ENCODE measurements around the gene ZC2HC1B. TPM values are rescaled to one million over a fixed set of nuclear protein-coding genes. Genes with fewer than 3 reads are reported as not detected.

Gene ZC2HC1B
- total and polyA plus RNA-seq, 2 experiments from 2014 or later = not detected

DNA sequence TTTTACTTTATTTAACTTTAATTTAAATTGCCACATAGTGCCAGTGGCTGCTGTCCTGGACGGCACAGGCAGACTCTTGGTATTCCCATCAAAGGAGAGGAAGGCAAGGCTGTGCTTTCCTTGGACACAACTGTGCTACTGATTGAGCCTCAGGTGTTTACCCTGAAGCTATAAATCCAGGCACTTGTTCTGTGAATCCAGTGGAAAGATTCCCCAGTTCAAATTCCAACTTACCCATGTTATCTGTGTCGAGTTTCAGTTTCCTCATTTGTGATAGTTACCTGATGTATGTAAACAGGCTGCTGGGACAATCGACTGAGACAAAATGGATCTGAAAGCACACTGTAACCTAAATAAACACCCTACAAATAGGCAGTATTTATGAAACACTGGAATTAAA, 86.6 kb downstream of the ZC2HC1B start:
- H3K4me1 ChIP-seq (ENCODE audit: insufficient read depth) = no peaks in the 10 kb centered on the region
- no peak for DNase-seq
- no peak overlapping the region for H3K9ac ChIP-seq
- TF ChIP-seq EZH2phosphoT487 (IDR thresholded peaks at IDR 0.05; ENCODE audit: insufficient read depth, low read depth) = no peak
- no peak for TF ChIP-seq EZH2 (IDR thresholded peaks at IDR 0.05; ENCODE audit: insufficient read depth, poor library complexity, severe bottlenecking)
- H4K20me1 ChIP-seq (ENCODE audit: insufficient read depth) = no peaks in the 10 kb centered on the region
- WGBS, 2 experiments (ENCODE audit: low coverage in 1 of 2, low lambda C conversion rate in 2 of 2, missing lambda C conversion rate in 2 of 2) = 57% methylated on average over 3 of the region's 3 CpGs
- H3K4me2 ChIP-seq (ENCODE audit: unreplicated experiment) = no peak overlapping the region
- no peak overlapping the region for H3K27ac ChIP-seq
- no peaks in the 10 kb centered on the region for H3F3A ChIP-seq (ENCODE audit: insufficient read depth)
- H3K9me3 ChIP-seq (ENCODE audit: low read depth) = no peaks in the 10 kb centered on the region
- no peaks in the 10 kb centered on the region for H3K9me2 ChIP-seq (ENCODE audit: insufficient read depth)
- no peak overlapping the region for H3K4me3 ChIP-seq
- no peaks in the 10 kb centered on the region for H3K79me2 ChIP-seq (ENCODE audit: insufficient read depth)
- peaks cover 3% of the 10 kb centered on the region; the same call in 1 of the 2 replicates for H3K36me3 ChIP-seq (ENCODE audit: low read depth)
- in situ Hi-C loops (cut with MboI) = no loop called here
- H3K27me3 ChIP-seq (replicated peaks; ENCODE audit: insufficient read depth) = no peaks in the 10 kb centered on the region
- no peak overlapping the region for H2AFZ ChIP-seq

- Histone ChIP-seq H3F3A (ENCODE audit: insufficient read depth) (no peaks in the 10 kb centered on the region), H3K79me2 (ENCODE audit: insufficient read depth) (no peaks in the 10 kb centered on the region), H3K9me2 (ENCODE audit: insufficient read depth) (no peaks in the 10 kb centered on the region), H3K9me3 (ENCODE audit: low read depth) (no peaks in the 10 kb centered on the region), H3K27me3 (replicated peaks; ENCODE audit: insufficient read depth) (no peaks in the 10 kb centered on the region), H3K36me3 (ENCODE audit: low read depth) (peaks cover 3% of the 10 kb centered on the region; the same call in 1 of the 2 replicates), H3K9ac (no peak overlapping the region), H3K4me2 (ENCODE audit: unreplicated experiment) (no peak overlapping the region), H3K27ac (no peak overlapping the region), H2AFZ (no peak overlapping the region), H3K4me3 (no peak overlapping the region), H4K20me1 (ENCODE audit: insufficient read depth) (no peaks in the 10 kb centered on the region), H3K4me1 (ENCODE audit: insufficient read depth) (no peaks in the 10 kb centered on the region)
- DNase-seq = no peak
- no peak for TF ChIP-seq EZH2 (IDR thresholded peaks at IDR 0.05; ENCODE audit: insufficient read depth, poor library complexity, severe bottlenecking)
- no peak for TF ChIP-seq EZH2phosphoT487 (IDR thresholded peaks at IDR 0.05; ENCODE audit: insufficient read depth, low read depth)
- in situ Hi-C loops (cut with MboI) = no loop called here
- 71 to 72% methylated on average over 9 of the region's 9 CpGs for WGBS, 2 experiments (ENCODE audit: low coverage in 1 of 2, low lambda C conversion rate in 2 of 2, missing lambda C conversion rate in 2 of 2)
Measured at GRCh38 chr6:143952060-143952778, 87.9 kb downstream of the ZC2HC1B start.

GRCh38 chr6:143952947-143953701, 88.8 kb downstream of the ZC2HC1B start:
- H3F3A ChIP-seq (ENCODE audit: insufficient read depth) = no peaks in the 10 kb centered on the region
- no peaks in the 10 kb centered on the region for H3K9me2 ChIP-seq (ENCODE audit: insufficient read depth)
- peaks cover 3% of the 10 kb centered on the region; the same call in 1 of the 2 replicates for H3K36me3 ChIP-seq (ENCODE audit: low read depth)
- in situ Hi-C loops (cut with MboI) = no loop called here
- no peak for DNase-seq
- no peaks in the 10 kb centered on the region for H3K79me2 ChIP-seq (ENCODE audit: insufficient read depth)
- TF ChIP-seq EZH2phosphoT487 (IDR thresholded peaks at IDR 0.05; ENCODE audit: insufficient read depth, low read depth) (no peak), EZH2 (IDR thresholded peaks at IDR 0.05; ENCODE audit: insufficient read depth, poor library complexity, severe bottlenecking) (no peak)
- H3K9me3 ChIP-seq (ENCODE audit: low read depth) = no peaks in the 10 kb centered on the region
- H3K4me3 ChIP-seq = no peak overlapping the region
- H3K4me2 ChIP-seq (ENCODE audit: unreplicated experiment) = no peak overlapping the region
- 79 to 81% methylated on average over 4 of the region's 4 CpGs for WGBS, 2 experiments (ENCODE audit: low coverage in 1 of 2, low lambda C conversion rate in 2 of 2, missing lambda C conversion rate in 2 of 2)
- no peak overlapping the region for H3K9ac ChIP-seq
- H3K27ac ChIP-seq = no peak overlapping the region
- no peak overlapping the region for H2AFZ ChIP-seq
- H4K20me1 ChIP-seq (ENCODE audit: insufficient read depth) = no peaks in the 10 kb centered on the region
- H3K27me3 ChIP-seq (replicated peaks; ENCODE audit: insufficient read depth) = no peaks in the 10 kb centered on the region
- no peaks in the 10 kb centered on the region for H3K4me1 ChIP-seq (ENCODE audit: insufficient read depth)

GRCh38 chr6:143953922-143954321, 89.6 kb downstream of the ZC2HC1B start:
- no peaks in the 10 kb centered on the region for H3K4me1 ChIP-seq (ENCODE audit: insufficient read depth)
- H3K9me3 ChIP-seq (ENCODE audit: low read depth) = no peaks in the 10 kb centered on the region
- no peaks in the 10 kb centered on the region for H3K79me2 ChIP-seq (ENCODE audit: insufficient read depth)
- no peak overlapping the region for H3K27ac ChIP-seq
- no peak for DNase-seq
- H3K9me2 ChIP-seq (ENCODE audit: insufficient read depth) = no peaks in the 10 kb centered on the region
- TF ChIP-seq EZH2 (IDR thresholded peaks at IDR 0.05; ENCODE audit: insufficient read depth, poor library complexity, severe bottlenecking) (no peak), EZH2phosphoT487 (IDR thresholded peaks at IDR 0.05; ENCODE audit: insufficient read depth, low read depth) (no peak)
- no peaks in the 10 kb centered on the region for H4K20me1 ChIP-seq (ENCODE audit: insufficient read depth)
- H2AFZ ChIP-seq = no peak overlapping the region
- in situ Hi-C loops (cut with MboI) = no loop called here
- no peak overlapping the region for H3K4me3 ChIP-seq
- 71 to 79% methylated on average over 4 of the region's 4 CpGs for WGBS, 2 experiments (ENCODE audit: low coverage in 1 of 2, low lambda C conversion rate in 2 of 2, missing lambda C conversion rate in 2 of 2)
- no peak overlapping the region for H3K4me2 ChIP-seq (ENCODE audit: unreplicated experiment)
- peaks cover 3% of the 10 kb centered on the region; the same call in 1 of the 2 replicates for H3K36me3 ChIP-seq (ENCODE audit: low read depth)
- no peaks in the 10 kb centered on the region for H3F3A ChIP-seq (ENCODE audit: insufficient read depth)
- H3K9ac ChIP-seq = no peak overlapping the region
- H3K27me3 ChIP-seq (replicated peaks; ENCODE audit: insufficient read depth) = no peaks in the 10 kb centered on the region

Measured in GM23248 (cell line).